SU-DHL-6 (cell line): Measurements from ENCODE around the gene PFDN2.

Experiments
- H2AFZ ChIP-seq: fragments of 200-600 bp; sonication (generic); 2 replicates; pipeline ENCODE4 v1.6.1; 2014; ENCODE audit warnings: low read depth, mild to moderate bottlenecking, moderate library complexity, mixed read lengths, antibody characterized with exemption, low read length; ENCODE audit not compliant: severe bottlenecking
- H3F3A ChIP-seq: fragments of 200-600 bp; shearing (Covaris generic); 2 replicates; pipeline ENCODE4 v1.6.0; 2016; ENCODE audit warnings: antibody characterized with exemption, mild to moderate bottlenecking; ENCODE audit not compliant: insufficient read depth
- H3K27ac ChIP-seq: fragments of 200-600 bp; sonication (generic); 2 replicates; pipeline ENCODE4 v1.5.1; 2016; ENCODE audit warnings: low read depth, mild to moderate bottlenecking, low read length, moderate library complexity, mixed read lengths
- H3K27me3 ChIP-seq: fragments of 200-600 bp; sonication (generic), shearing (Covaris generic); 2 replicates; pipeline ENCODE4 v1.6.0; 2014; ENCODE audit warnings: mild to moderate bottlenecking, low read length
- H3K36me3 ChIP-seq: fragments of 200-600 bp; sonication (generic); 2 replicates; pipeline ENCODE4 v1.6.1; 2014; ENCODE audit warnings: mild to moderate bottlenecking, low read length, mixed read lengths
- H3K4me2 ChIP-seq: fragments of 300-600, 200-600 bp; shearing (Covaris generic), sonication (generic); 2 replicates; pipeline ENCODE4 v1.6.0; 2014; ENCODE audit warnings: low read length, low read depth, mild to moderate bottlenecking; ENCODE audit not compliant: poor library complexity, severe bottlenecking
- H3K4me3 ChIP-seq: fragments of 200-600 bp; sonication (generic); 2 replicates; pipeline ENCODE4 v1.5.1; 2014; ENCODE audit warnings: antibody characterized with exemption, low read length, mild to moderate bottlenecking, mixed read lengths; ENCODE audit not compliant: insufficient read depth, poor library complexity, severe bottlenecking
- H3K79me2 ChIP-seq: fragments of 200-600 bp; sonication (generic); 2 replicates; pipeline ENCODE4 v1.6.1; 2014; ENCODE audit warnings: mild to moderate bottlenecking, low read length, moderate library complexity; ENCODE audit not compliant: insufficient read depth
- H3K9ac ChIP-seq: fragments of 200-600 bp; sonication (generic); 2 replicates; pipeline ENCODE4 v1.7.0; 2014; ENCODE audit warnings: mild to moderate bottlenecking, low read length
- H3K9me2 ChIP-seq: fragments of 200-600 bp; sonication (generic); replicated peaks from 2 replicates; pipeline ENCODE4 v1.6.1; 2014; ENCODE audit warnings: low read length; ENCODE audit not compliant: insufficient read depth
- H3K9me3 ChIP-seq: fragments of 200-600 bp; sonication (generic); 2 replicates; pipeline ENCODE4 v1.6.1; 2014; ENCODE audit warnings: low read length, mixed read lengths; ENCODE audit not compliant: insufficient read depth
- H4K20me1 ChIP-seq: fragments of 200-600 bp; sonication (generic); 2 replicates; pipeline ENCODE4 v1.6.1; 2014; ENCODE audit warnings: low read depth, mild to moderate bottlenecking, antibody characterized with exemption, low read length, moderate library complexity, mixed read lengths
- EZH2phosphoT487 ChIP-seq: fragments of 200-600 bp; sonication (generic), shearing (Covaris generic); conservative IDR thresholded peaks from 2 replicates; pipeline ENCODE4 v1.6.1; 2018; ENCODE audit warnings: mild to moderate bottlenecking, antibody characterized with exemption, low read length, moderate library complexity, mixed read lengths
- TF ChIP-seq, protein P1 (sequence below): fragments of 200-600 bp; sonication (generic); IDR thresholded peaks from one replicate; pipeline ENCODE4 v1.5.1; 2017; ENCODE audit warnings: antibody characterized with exemption, mild to moderate bottlenecking, low read length, moderate library complexity; ENCODE audit not compliant: insufficient read depth, poor library complexity, severe bottlenecking

PFDN2 gene

GRCh38 chr1:161115132-161115711 is 2.6 kb downstream of the PFDN2 start:
- Histone ChIP-seq H4K20me1 (0 out of 2 replicates have a peak, but pooled peaks cover 8% of the 10 kb centered on the region), H3K27me3 (no peaks in the 10 kb centered on the region), H2AFZ (no peak overlapping the region), H3K79me2 (peaks cover 83% of the 10 kb centered on the region), H3K4me2 (no peak overlapping the region), H3F3A (peaks cover 10% of the 10 kb centered on the region; the same call in 1 of the 2 replicates), H3K27ac (no peak overlapping the region), H3K9me2 (no peaks in the 10 kb centered on the region), H3K9ac (no peak overlapping the region), H3K36me3 (peaks cover 4% of the 10 kb centered on the region; the same call in 1 of the 2 replicates), H3K4me3 (no peak overlapping the region), H3K9me3 (no peaks in the 10 kb centered on the region)
- no peak for TF ChIP-seq EZH2phosphoT487
- TF ChIP-seq, protein P1, sequence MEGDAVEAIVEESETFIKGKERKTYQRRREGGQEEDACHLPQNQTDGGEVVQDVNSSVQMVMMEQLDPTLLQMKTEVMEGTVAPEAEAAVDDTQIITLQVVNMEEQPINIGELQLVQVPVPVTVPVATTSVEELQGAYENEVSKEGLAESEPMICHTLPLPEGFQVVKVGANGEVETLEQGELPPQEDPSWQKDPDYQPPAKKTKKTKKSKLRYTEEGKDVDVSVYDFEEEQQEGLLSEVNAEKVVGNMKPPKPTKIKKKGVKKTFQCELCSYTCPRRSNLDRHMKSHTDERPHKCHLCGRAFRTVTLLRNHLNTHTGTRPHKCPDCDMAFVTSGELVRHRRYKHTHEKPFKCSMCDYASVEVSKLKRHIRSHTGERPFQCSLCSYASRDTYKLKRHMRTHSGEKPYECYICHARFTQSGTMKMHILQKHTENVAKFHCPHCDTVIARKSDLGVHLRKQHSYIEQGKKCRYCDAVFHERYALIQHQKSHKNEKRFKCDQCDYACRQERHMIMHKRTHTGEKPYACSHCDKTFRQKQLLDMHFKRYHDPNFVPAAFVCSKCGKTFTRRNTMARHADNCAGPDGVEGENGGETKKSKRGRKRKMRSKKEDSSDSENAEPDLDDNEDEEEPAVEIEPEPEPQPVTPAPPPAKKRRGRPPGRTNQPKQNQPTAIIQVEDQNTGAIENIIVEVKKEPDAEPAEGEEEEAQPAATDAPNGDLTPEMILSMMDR = no peak

- no peaks in the 10 kb centered on the region for H3K9me2 ChIP-seq
- peaks cover 4% of the 10 kb centered on the region; the same call in 1 of the 2 replicates for H3F3A ChIP-seq
- H3K4me3 ChIP-seq = no peak overlapping the region
- H3K36me3 ChIP-seq = peaks cover 5% of the 10 kb centered on the region; the same call in 1 of the 2 replicates
- no peaks in the 10 kb centered on the region for H3K9me3 ChIP-seq
- H4K20me1 ChIP-seq = peaks cover 10% of the 10 kb centered on the region; the same call in 1 of the 2 replicates
- no peak overlapping the region for H2AFZ ChIP-seq
- no peak overlapping the region for H3K27ac ChIP-seq
- H3K79me2 ChIP-seq = peaks cover 90% of the 10 kb centered on the region
- TF ChIP-seq, protein P1 = no peak
- no peak for TF ChIP-seq EZH2phosphoT487
- H3K4me2 ChIP-seq = peak overlapping the region; percentile 11
- H3K27me3 ChIP-seq = no peaks in the 10 kb centered on the region
- no peak overlapping the region for H3K9ac ChIP-seq
Observed at GRCh38 chr1:161114556-161114955, 3.3 kb downstream of the PFDN2 start.

DNA sequence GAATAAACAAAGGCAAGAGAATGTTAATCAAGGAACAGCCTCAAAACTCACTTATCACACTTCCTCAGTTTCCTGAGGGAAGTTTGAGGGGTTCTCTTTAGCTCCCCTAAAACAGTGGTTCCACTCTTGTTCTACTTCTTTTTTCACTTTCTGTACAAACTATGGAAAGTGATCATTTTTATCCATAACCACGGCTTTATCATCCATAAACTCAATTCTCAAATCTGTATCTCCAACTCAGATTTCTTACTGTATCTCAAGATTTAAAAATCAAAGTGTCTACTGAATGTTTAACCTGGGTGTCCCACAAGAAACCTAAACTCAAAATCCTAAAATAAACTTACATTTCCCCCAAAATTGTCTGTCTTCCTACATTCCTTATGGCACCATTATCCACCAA is 3.9 kb downstream of the PFDN2 start:
- TF ChIP-seq EZH2phosphoT487 = no peak
- peak overlapping the region; percentile 0 for H3K4me2 ChIP-seq
- no peak overlapping the region for H2AFZ ChIP-seq
- no peak overlapping the region for H3K27ac ChIP-seq
- H3K36me3 ChIP-seq = peaks cover 6% of the 10 kb centered on the region; the same call in 1 of the 2 replicates
- H3K27me3 ChIP-seq = no peaks in the 10 kb centered on the region
- H3K9ac ChIP-seq = no peak overlapping the region
- peaks cover 16% of the 10 kb centered on the region; the same call in 1 of the 2 replicates for H4K20me1 ChIP-seq
- peaks cover 96% of the 10 kb centered on the region for H3K79me2 ChIP-seq
- no peaks in the 10 kb centered on the region for H3K9me3 ChIP-seq
- H3K4me3 ChIP-seq = no peak overlapping the region
- no peaks in the 10 kb centered on the region for H3K9me2 ChIP-seq
- H3F3A ChIP-seq = peaks cover 8% of the 10 kb centered on the region; the same call in 1 of the 2 replicates

- TF ChIP-seq, protein P1 = no peak
- no peak for TF ChIP-seq EZH2phosphoT487
Observed at GRCh38 chr1:161111527-161111926, 6.3 kb downstream of the PFDN2 start.

More at GRCh38 chr1:161111527-161111926, 6.3 kb downstream of the PFDN2 start:
- peaks cover 11% of the 10 kb centered on the region; the same call in 1 of the 2 replicates for H3K36me3 ChIP-seq
- H3K4me3 ChIP-seq = no peak overlapping the region
- no peaks in the 10 kb centered on the region for H3K9me3 ChIP-seq
- peaks cover 16% of the 10 kb centered on the region; the same call in 1 of the 2 replicates for H4K20me1 ChIP-seq
- H3F3A ChIP-seq = peaks cover 8% of the 10 kb centered on the region; the same call in 1 of the 2 replicates
- H3K9ac ChIP-seq = no peak overlapping the region
- no peak overlapping the region for H2AFZ ChIP-seq
- no peak overlapping the region for H3K27ac ChIP-seq
- H3K27me3 ChIP-seq = no peaks in the 10 kb centered on the region
- H3K9me2 ChIP-seq = no peaks in the 10 kb centered on the region
- peaks cover 94% of the 10 kb centered on the region for H3K79me2 ChIP-seq
- H3K4me2 ChIP-seq = no peak overlapping the region
